Measurements from ENCODE around the gene TMPRSS2. TPM values are rescaled to one million over a fixed set of nuclear protein-coding genes. Genes with fewer than 3 reads are reported as not detected.

Gene TMPRSS2
- total RNA-seq, 1 experiment from 2014 or later = 71.0 TPM

DNA sequence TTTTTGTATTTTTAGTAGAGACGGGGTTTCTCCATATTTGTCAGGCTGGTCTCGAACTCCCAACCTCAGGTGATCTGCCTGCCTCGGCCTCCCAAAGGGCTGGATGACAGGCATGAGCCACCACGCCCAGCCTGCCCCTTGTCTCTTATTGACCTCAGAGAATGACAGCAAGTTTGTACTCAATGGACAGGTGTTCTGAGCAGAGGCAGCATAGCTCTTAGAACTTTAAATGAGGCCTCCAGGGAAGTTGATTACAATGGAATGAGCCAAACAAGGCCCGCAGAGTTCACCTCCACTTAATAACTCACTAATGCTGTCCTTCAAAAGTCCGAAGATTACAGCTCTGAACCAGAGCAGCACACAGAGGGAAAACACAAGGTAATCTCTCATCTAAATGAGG, 10.9 kb downstream of the TMPRSS2 start:
- Mint-ChIP-seq H3K4me1 (ENCODE audit: low read depth, unreplicated experiment) (peaks cover 56% of the 10 kb centered on the region), H3K36me3 (ENCODE audit: insufficient read depth, unreplicated experiment) (peaks cover 66% of the 10 kb centered on the region), H3K27ac (ENCODE audit: unreplicated experiment) (peak overlapping the region; percentile 80), H3K4me3 (ENCODE audit: unreplicated experiment) (peak overlapping the region; percentile 43), H3K27me3 (ENCODE audit: insufficient read depth, unreplicated experiment) (no peaks in the 10 kb centered on the region), H3K9me3 (ENCODE audit: unreplicated experiment) (no peaks in the 10 kb centered on the region)
- Histone ChIP-seq H3K4me3 (ENCODE audit: low read depth, low read length) (no peak overlapping the region), H3K9me3 (no peaks in the 10 kb centered on the region), H3K4me1 (peaks cover 59% of the 10 kb centered on the region), H3K36me3 (ENCODE audit: control insufficient read depth, insufficient read depth, low read length) (peaks cover 1% of the 10 kb centered on the region), H3K27me3 (replicated peaks; ENCODE audit: control insufficient read depth, insufficient read depth, low read length) (no peaks in the 10 kb centered on the region)
- peak; percentile 50 to 73 for DNase-seq
- CTCF ChIA-PET = interaction anchor here (0.6 to 1.4 kb wide), 3 partner anchors 11 to 214 kb away, joined by 3 to 4 read pairs (median 3); partner anchors contain the start of gene TMPRSS2
- no TSS peak for BruUV-seq (replicated peaks)
- POLR2A ChIA-PET = interaction anchor here (0.6 kb wide), 1 partner anchor 11 kb away, joined by 5 read pairs; the partner anchor contains the start of gene TMPRSS2
- intact Hi-C loops (cut with micrococcal nuclease; ENCODE audit: unreplicated experiment) = no loop called here
- TF ChIP-seq, protein P1, sequence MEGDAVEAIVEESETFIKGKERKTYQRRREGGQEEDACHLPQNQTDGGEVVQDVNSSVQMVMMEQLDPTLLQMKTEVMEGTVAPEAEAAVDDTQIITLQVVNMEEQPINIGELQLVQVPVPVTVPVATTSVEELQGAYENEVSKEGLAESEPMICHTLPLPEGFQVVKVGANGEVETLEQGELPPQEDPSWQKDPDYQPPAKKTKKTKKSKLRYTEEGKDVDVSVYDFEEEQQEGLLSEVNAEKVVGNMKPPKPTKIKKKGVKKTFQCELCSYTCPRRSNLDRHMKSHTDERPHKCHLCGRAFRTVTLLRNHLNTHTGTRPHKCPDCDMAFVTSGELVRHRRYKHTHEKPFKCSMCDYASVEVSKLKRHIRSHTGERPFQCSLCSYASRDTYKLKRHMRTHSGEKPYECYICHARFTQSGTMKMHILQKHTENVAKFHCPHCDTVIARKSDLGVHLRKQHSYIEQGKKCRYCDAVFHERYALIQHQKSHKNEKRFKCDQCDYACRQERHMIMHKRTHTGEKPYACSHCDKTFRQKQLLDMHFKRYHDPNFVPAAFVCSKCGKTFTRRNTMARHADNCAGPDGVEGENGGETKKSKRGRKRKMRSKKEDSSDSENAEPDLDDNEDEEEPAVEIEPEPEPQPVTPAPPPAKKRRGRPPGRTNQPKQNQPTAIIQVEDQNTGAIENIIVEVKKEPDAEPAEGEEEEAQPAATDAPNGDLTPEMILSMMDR (IDR thresholded peaks at IDR 0.05; ENCODE audit: insufficient read depth in 1 of 2, low read depth in 1 of 2, low read length in 1 of 2, severe bottlenecking in 1 of 2, unreplicated experiment in 1 of 2) = no peak

DNA sequence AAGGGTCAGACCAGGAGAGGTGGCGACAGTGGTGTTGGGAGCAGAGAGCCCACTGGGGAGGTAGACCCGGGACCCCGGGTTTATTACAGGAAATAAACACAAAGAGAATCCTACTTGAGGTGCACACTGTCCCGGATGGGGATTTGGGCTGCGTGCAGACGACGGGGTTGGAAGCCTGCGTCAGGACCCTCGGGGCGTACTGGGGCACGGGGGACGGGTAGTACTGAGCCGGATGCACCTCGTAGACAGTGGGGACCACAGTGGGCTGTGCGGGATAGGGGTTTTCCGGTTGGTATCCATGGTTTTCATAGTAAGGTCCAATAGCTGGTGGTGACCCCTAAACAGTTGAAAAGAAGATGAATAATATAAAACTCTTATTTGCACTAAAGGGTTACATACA, 13.7 kb downstream of the TMPRSS2 start:
- Mint-ChIP-seq H3K4me1 (ENCODE audit: low read depth, unreplicated experiment) (peaks cover 43% of the 10 kb centered on the region), H3K9me3 (ENCODE audit: unreplicated experiment) (no peaks in the 10 kb centered on the region), H3K27me3 (ENCODE audit: insufficient read depth, unreplicated experiment) (no peaks in the 10 kb centered on the region), H3K27ac (ENCODE audit: unreplicated experiment) (no peak overlapping the region), H3K36me3 (ENCODE audit: insufficient read depth, unreplicated experiment) (peaks cover 79% of the 10 kb centered on the region), H3K4me3 (ENCODE audit: unreplicated experiment) (no peak overlapping the region)
- CTCF ChIA-PET = interaction anchor here (0.6 kb wide), 1 partner anchor 42 kb away, joined by 3 read pairs; no protein-coding TSS in a partner anchor
- POLR2A ChIA-PET = no interaction called here
- TF ChIP-seq, protein P1 (IDR thresholded peaks at IDR 0.05; ENCODE audit: insufficient read depth in 1 of 2, low read depth in 1 of 2, low read length in 1 of 2, severe bottlenecking in 1 of 2, unreplicated experiment in 1 of 2) = no peak
- H3K4me1 ChIP-seq = peaks cover 31% of the 10 kb centered on the region
- no peaks in the 10 kb centered on the region for H3K9me3 ChIP-seq
- no peak for DNase-seq
- H3K36me3 ChIP-seq (ENCODE audit: control insufficient read depth, insufficient read depth, low read length) = peaks cover 2% of the 10 kb centered on the region
- H3K27me3 ChIP-seq (replicated peaks; ENCODE audit: control insufficient read depth, insufficient read depth, low read length) = no peaks in the 10 kb centered on the region
- intact Hi-C loops (cut with micrococcal nuclease; ENCODE audit: unreplicated experiment) = no loop called here
- BruUV-seq (replicated peaks) = no TSS peak
- H3K4me3 ChIP-seq (ENCODE audit: low read depth, low read length) = no peak overlapping the region

DNA sequence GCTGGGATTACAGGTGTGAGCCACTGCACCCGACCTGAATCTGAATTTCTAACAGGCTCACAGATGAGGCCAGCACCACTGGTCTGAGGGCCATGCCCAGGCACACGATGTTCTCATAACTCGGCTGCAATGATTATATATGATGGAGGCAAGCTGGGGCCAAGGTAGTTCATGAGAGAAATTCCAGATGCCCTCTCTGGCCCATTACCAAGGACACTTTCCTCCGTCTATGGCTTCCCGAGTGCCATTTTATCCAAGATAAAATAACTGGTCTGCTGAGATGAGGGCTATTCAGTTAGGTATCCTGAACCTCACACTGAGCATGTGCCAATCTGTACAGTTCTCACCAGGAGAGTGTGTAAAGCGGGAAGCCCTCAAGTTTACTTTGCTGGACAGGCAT, 16.5 kb downstream of the TMPRSS2 start:
- H3K27me3 Mint-ChIP-seq (ENCODE audit: insufficient read depth, unreplicated experiment) = no peaks in the 10 kb centered on the region

More for the DNA sequence above, 16.5 kb downstream of the TMPRSS2 start:
- Mint-ChIP-seq H3K4me3 (ENCODE audit: unreplicated experiment) (no peak overlapping the region), H3K27ac (ENCODE audit: unreplicated experiment) (no peak overlapping the region), H3K4me1 (ENCODE audit: low read depth, unreplicated experiment) (peaks cover 21% of the 10 kb centered on the region), H3K36me3 (ENCODE audit: insufficient read depth, unreplicated experiment) (peaks cover 82% of the 10 kb centered on the region), H3K9me3 (ENCODE audit: unreplicated experiment) (no peaks in the 10 kb centered on the region)
- BruUV-seq (replicated peaks) = no TSS peak
- TF ChIP-seq, protein P1 (IDR thresholded peaks at IDR 0.05; ENCODE audit: insufficient read depth in 1 of 2, low read depth in 1 of 2, low read length in 1 of 2, severe bottlenecking in 1 of 2, unreplicated experiment in 1 of 2) = no peak
- no peak for DNase-seq
- ChIA-PET POLR2A (no interaction called here), CTCF (no interaction called here)
- Histone ChIP-seq H3K4me1 (peaks cover 7% of the 10 kb centered on the region), H3K9me3 (no peaks in the 10 kb centered on the region), H3K4me3 (ENCODE audit: low read depth, low read length) (no peak overlapping the region), H3K36me3 (ENCODE audit: control insufficient read depth, insufficient read depth, low read length) (peaks cover 3% of the 10 kb centered on the region), H3K27me3 (replicated peaks; ENCODE audit: control insufficient read depth, insufficient read depth, low read length) (no peaks in the 10 kb centered on the region)
- intact Hi-C loops (cut with micrococcal nuclease; ENCODE audit: unreplicated experiment) = no loop called here

Measured in Caco-2 (cell line).